ENCODE results near the gene FABP2.
A peak's percentile ranks its signal among the peaks of the same experiment; 100 is the strongest.
"Not testable (repeated sequence)": the region's sequence is repeated elsewhere in the genome, so short reads cannot be mapped to it uniquely, and the experiment has no call there.

The FABP2 gene

DNA sequence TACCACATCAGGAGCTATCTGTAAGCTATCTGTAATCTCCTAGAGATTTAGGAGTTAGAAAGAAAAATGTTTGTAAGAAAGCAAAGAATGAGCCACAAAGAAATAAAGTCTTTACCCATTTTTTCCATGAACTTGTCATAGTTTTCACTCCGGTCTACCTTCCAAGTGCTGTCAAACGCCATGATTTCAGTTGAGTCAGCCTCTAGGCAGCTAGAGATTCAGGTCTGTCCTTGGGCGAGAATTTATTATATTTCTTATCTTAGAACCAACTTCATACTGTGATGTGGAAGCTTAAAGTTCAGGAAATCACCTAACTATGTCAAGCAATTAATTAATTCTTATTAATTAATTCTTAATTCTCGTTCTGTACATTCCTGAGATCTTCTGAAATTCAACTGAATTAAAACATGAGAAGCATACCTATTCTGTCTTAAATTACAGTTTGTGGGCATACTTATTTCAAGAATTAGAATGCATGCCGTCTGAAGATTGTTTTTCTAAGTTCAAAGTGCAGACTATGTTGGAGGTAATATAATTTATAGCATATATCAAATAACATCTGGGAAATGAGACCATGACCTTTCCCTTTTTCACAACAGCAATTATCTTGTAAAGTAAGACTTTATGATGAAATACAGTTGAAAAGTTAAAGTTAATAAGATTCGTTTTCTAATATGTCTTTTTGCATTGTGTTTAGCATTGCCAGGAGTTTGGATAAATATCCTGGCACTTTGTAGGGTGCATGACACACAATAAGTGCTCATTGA lies at the start of gene FABP2:
TSS of gene FABP2 (minus strand) at position 218 of the 767 bp plus-strand sequence. CDS start at position 182, 36 bp downstream.
- DNase-seq = no peak

DNA sequence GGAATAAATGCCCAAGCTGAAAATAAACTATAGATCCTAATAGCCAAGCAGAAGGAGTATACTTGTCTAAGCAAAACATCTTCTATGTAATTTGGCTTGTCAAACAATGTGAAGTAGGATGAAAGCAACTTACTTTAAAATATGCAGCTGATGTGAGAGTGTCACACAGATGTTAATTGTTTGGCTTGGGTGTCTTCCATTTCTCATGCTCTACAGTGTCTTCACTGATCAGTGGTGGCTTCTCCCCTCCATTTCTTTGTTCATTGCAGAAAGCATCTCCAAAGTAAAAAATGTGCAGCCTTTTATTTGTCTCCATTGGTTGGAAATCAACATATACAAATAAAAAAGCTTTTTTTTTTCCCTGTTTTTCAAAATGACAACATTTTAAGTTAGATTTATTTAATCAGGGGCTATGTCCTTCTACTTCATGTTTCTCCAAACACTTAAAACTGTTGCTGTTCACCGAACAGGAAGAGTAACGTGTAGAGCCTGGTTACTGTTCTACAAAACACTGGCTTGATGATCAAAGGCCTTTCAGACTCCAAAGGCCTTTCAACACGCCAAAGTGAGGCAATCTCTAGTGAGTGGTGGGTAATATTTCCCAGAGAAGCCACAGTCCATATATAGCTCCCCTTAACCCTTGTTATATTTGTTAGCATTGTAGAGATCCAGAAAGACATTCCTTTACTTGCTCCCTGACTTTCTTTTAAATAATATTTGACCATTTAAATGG lies 49.2 kb upstream of the FABP2 start:
- DNase-seq = not testable (repeated sequence)

DNA sequence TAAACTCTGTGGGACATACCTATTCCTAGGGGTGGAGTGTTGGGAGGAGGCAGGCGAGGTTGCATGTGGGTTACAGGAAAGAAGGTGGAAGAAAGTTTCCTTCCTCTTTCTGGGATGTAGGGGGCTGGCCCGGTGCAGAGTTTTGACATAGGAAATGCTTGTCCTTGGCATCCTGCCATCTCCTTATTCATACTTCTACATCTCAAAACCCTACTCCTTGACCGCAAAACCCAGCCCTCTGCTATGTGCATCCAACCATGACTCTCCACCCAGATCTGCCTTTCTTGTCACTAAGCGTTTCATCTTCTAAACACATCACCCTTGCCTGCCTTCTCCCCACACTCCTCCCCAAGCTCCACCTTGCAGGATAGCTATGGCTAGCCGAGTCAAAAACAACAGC lies 48.5 kb upstream of the FABP2 start:
- DNase-seq = not testable (repeated sequence)

DNA sequence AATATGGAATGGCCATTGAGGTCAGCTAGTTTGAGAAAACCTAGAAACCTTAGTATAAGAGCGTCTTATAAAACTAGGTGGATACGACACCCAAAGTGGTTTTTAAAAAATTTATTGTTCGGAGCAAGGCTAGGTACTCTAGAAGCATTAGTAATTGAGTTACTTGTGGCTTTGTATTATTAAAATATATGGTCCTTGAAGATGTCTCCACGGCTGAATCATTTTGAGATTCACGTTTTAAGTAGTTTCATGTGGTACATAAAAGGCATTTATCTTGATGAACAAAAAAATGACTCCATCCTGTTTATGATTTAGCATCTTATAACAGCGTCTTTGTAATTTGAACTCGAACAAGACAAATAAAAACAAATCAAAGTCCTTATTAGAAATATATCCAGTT lies 44.9 kb upstream of the FABP2 start:
- not testable (repeated sequence) for DNase-seq

DNA sequence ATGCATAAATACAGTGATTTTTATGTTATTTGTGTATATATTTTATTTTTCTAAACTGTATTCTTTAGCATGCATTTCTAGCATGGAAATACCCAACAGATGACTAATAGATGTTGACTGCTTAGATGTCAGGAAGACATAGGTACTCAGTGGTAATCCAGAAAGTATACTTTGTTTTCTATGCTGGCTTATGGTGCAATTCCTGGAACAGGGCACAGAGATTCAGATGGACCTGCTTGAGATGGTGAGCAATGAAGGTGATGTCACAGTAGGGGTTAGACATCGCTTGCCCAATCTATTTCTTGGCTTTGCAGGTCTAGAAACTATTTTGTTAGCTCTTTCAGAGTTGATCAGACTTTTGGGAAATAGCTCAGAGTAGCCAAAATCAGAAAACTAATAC lies 42.3 kb upstream of the FABP2 start:
- DNase-seq = not testable (repeated sequence)

DNA sequence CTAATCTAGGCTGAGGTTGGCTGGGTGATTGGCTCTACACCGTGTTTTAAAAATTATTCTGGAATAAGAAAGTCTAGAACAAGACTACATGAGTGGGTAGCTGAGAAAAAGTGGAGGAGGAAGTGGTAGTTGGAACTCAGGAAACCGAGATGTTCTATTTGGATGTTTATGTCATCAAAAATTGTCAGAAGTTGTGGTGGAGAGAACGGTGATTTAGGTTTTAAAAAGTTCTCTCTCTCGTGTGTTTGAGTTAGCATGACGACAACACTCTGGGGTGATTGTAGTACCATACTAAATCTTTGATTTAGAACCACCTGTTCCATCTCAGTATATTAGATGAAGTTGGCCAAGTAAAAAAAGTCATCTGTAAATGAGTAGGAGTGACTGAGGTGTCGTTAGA lies 41.4 kb upstream of the FABP2 start:
- not testable (repeated sequence) for DNase-seq

DNA sequence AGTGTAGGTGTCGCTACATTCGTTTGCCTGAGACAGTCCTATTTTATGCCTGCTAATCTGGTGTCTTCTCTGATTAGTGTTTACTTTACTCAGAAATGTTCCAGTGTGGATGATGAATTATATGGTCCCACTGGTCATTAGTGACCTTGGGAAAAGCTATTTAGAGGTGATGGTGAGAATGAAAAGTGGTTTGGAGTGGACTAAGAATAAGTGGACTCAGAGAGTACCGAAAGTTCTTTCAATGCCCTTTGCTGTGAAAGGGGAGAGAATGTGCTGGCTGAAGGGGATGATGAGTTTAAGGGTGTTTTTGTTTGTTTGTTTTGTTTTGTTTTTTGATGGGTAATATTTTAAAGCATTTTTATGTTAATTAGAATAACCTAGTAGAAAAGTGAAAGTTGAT lies 40.5 kb upstream of the FABP2 start:
- DNase-seq = not testable (repeated sequence)

DNA sequence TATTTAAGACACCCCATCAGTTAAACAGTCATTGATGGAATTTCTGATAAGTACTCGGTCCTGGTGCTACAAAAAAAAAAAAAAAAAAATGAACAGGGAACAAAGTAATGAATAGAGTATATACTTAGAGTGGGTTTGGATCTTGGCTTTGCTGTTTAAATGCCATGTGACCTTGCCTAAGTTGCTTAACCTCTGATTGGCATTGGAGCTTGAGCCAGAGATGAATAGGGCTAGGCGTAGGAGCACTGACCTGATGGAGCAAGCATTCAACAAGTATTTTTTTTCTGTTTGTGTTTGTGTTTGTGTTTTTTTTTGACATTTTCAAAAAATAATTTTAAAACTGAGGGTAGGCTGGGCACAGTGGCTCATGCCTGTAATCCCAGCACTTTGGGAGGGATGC lies 37.9 kb upstream of the FABP2 start:
- DNase-seq = not testable (repeated sequence)

DNA sequence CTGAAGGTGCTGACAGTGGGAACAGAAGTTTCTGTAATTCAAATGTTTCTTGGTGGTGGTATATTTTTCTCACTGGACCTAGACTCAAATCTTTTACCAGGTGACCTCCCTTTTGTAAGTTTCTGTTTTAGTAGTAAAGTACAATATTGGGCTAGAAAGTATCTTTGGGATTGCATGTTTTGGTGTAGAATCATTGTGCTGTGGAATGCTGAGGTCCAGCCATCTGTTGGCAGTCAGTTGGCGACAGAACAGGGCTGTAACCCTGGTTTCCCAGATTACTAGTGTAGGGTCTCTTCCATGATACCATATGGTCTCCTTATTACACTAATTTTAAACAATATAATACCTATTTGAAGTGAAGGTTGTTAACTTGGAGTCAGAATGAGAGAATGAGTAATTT lies 34.9 kb upstream of the FABP2 start:
- DNase-seq = not testable (repeated sequence)

DNA sequence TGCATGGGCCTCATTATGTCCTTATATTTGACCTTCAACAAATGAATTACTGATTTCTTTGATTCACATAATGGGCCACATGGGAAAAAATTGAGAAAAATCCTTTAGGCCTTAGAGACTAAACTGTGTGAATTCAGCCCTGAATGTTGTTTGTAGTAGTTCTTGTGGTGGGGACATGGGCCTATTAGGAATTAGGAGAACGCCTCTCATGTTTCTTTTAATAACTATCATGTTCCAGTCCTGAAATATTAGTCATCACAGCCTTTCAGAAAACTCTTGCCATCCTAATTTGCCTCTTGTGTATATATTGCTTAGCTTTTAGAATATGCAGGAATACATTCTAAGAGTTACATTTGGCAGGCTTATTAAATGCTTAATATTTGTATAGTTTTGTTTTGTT lies 34.1 kb upstream of the FABP2 start:
- DNase-seq = not testable (repeated sequence)

DNA sequence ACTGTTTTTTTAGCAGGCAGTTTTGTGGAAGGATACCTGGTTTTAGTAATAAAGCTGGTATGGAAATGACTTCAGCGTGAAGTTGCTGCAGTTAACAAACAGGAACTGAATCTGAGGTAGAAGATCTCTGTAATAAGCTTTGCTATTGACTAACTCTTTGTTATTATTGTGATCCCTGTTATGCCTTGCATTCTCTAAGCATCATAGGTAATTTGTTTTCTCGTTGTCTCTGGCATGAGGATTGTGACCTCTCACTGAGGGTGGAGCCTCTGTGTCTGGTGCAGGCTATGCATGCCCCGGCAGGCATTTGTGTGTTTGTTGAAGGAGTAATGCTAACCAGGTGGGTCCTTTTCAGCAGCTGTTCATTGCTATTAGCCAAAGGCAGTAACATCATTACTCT lies 31.4 kb upstream of the FABP2 start:
- not testable (repeated sequence) for DNase-seq

DNA sequence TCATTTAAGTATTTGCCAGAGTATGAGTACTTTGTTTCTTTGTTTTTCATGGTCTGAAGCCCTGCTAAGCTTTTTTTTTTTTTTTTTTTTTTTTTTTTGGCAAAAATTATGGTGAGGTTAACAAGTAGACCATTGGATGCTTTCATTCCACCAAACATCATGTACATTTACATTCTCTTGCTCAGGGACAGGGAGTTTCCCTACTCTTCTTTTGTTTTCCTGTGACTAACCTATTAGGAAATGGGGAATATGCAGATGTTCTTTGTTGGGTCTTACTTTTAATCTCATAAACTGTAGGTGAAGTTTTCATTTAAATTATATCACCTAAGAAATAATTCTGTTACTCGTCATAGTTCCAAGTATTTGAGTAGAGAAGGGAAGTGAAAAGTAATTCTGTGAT lies 26.2 kb upstream of the FABP2 start:
- not testable (repeated sequence) for DNase-seq

DNA sequence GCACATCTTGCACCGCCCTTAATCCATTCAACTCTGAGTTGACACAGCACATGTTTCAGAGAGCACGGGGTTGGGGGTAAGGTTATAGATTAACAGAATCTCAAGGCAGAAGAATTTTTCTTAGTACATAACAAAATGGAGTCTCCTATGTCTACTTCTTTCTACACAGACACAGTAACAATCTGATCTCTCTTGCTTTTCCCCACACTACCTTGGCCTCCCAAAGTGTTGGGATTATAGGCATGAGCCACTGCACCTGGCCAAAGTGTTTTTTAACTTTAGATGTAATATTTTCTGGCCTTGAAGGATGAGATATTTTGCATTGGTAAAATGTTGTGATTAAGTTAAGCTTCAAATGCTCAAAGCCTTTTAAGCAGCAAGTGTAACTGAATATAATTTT lies 21.4 kb upstream of the FABP2 start:
- not testable (repeated sequence) for DNase-seq

DNA sequence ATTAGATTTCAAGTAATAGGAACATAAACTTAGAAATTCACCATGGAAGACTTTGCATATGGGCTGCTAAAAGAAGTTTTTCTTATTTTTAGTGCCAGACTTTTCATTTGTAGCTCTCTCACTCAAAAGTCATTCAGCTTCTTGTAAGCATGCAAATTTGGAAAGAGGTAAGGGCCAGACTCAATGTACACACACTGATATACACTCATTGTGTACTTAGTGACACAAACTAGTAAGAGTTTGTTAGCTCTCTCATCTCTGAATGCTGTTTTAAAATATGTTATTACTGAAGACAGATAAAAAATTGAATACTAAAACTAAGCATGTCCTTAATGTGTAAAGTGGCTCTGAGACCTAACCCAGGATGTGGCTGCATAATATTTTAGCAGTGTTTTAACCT lies 18.0 kb upstream of the FABP2 start:
- not testable (repeated sequence) for DNase-seq

DNA sequence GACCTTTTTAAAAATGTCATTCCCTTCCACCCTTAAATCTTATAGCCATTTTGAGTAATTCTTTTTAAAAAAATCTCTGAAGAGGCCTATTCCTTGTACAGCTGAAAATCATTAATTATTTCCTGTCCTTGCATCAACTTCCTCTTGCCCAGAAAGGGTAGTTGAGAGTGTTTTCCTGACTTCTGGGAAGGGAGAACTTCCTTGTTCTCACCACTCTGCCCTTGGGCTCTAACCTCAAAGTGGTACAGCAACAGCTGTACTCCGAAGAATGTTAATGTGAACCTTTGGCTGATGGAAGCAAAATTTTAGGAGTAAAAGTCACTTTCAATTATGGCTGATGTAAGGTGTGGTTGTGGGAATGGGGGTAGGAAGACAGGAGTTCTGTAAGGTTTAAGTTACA lies 15.1 kb upstream of the FABP2 start:
- DNase-seq = no peak

DNA sequence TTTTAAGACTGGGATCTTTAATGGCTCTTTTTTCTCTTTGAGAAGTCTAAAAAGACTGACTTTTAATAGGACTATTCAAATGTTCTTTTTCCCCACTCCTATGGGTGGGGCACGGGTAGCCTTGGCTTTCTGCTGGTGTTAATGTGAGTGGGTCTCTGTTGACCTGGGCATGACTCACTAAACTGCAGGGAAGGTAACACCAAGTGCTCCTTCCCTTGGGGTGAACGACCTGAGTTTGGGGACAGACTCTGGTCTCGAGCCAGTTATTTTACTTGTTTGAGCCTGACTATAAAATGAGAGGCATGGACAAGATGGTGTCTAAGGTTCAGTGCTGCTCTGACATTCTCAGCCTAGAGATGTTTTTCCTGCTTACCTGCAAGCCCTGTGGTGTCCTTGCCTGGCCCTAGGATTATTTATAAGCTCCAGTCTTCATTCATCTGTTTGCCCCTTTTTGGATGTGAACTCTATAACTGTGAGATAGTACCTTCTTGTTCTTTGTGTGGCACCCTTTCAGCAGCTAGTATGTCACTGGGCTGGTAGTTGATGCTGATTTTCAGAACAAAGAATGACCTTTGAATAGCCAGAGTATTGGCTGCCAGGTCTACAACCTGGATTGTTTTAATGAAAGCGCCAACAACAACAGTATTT lies 14.5 kb upstream of the FABP2 start:
- DNase-seq = not testable (repeated sequence)

DNA sequence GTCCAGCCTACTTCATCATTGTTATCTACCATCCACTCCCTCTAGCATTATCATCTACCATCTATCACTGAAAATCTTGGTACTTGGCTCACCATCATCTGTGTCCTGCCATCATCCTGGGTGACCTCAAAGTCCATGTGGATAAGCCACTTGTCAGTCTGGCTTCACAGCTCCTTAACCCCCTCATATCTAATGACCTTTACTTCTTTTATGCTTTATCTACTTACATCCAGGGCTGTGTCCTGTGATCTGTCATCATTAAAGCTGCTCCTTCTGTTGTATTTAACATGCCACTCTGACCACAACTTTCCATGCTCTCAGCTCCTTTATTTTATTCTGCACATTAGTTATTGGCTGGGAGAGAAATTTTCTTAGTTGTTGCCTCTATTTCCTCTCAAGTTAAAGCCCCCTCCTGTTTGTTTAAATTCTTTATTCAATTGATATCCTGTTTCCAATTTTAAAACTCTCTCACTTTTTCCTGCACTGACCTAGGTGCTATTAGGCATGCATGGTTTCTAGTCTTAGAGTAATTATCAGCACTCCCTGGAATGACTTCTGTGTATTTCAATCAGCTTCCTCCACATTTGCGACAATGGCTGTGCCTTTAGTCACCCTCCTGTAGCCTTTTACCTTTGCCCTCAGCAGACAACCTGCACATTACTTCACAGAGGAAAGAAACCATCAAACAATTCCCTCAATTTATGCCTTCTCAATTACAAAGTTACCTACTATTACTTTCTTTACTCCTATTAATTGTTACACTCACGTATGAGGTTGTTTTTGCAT lies 8.1 kb upstream of the FABP2 start:
- DNase-seq = no peak

DNA sequence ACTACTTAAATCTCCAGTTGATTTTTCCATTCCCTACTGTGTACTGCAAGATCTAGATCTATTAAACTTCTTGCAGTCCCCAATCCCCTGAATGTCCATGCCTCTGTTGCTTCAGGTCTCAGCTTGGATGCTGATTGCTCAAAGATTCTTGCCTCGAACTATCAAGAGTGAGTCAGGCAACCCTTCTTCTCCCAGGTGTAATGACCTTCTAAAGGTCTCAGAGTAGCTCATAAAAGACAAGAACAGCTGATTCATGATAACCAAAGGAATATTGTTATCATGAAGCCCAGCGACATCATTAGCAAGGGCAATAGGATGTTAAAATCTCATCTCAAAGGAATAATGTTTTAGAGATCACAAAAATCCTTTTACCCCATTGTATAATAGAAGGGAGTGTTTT lies 6.8 kb upstream of the FABP2 start:
- DNase-seq = no peak

DNA sequence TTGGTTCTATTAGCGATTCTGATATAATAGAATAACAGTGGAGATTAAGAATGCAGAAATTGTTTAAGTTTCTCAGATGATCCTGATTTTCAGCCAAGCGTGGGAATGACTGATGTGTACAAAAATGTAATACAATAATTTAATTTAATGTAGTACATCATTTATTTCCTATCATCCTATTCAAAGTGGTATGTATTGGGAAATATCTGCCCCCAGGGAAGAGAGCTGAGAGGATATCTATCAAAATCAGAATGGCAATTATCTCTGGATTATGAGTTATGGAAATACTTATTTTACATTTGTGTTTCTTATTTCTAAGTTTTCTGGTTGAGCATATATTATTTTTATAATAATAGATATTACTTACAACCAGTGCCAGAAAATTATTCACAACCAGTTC lies 3.9 kb downstream of the FABP2 start:
- DNase-seq = no peak

DNA sequence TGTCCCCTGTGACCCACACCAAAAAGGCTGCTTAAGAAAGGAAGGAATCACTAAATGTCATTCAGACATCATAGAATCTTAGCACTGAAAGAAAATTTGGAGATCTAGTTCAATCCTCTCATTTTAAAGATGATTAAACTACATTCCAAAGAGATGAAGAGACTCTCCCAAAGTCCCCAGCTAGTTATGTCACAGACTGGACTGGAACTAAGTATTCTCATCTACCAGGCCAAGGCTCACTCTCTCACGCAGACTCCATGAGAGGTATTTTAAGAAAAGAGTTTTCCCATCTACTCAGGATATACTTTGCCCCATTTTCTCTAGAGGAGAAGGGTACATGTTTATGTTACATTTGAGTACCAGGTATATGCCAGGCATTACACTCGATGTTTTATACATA lies 6.9 kb downstream of the FABP2 start:
- no peak for DNase-seq

DNA sequence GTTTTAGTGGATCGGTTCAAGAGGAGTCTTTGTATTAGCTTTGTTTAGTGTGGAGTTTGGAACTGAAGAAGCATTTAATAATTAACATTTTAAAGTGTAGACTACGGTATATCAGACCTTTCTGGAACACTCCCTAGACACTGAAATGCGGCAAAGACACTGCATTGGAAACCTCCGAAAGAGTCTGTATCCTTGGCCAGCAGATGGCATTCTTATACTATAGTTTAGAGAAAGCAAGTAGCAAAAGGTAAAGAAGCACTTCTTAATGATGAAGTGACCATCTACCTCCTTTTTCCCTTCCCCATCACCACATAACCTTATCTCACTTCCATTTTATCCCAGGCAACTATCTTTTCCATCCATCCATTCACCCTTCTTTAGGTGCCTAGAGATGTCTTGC lies 7.6 kb downstream of the FABP2 start:
- peak in 1 of 2 experiments; percentile 2 for DNase-seq

DNA sequence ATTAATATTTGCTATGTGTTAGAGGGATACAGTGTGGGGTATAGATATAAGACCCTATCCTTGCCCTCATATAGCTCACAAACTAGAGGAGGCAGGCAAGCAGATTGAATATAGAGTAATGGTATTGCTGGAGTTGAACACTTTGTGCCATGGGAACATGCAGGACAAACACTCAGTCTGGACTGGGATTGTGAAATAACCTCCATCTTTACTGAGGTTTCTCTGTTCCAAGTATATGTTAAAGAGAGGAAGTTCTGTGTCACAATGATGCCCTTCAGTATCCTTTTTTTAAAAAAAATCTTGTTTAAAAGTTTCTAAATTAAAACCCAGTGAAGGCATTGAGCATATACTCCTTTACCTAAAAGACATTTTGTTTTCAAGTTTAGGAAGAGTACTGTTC lies 8.7 kb downstream of the FABP2 start:
- no peak for DNase-seq

DNA sequence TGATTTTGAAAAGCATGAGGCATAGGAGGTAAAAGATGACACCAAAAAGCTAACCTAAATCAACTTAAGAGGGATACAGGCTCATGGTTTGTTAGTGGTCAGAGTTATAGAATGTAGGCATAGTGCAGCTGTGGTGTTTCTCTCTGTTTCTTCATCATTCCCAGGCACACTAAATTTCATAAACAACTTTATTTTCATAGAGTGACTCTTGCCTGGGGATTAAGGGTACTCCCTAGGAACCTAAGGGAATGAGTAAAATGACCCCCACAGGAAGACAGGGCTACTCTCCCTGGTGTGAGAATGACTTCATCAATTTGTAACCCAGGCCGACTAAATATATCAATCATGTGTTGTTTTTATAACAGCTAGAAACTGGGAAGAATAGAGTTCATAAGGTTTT lies 11.1 kb downstream of the FABP2 start:
- no peak for DNase-seq

All from SW 1271 (cell line).